WTC11 (cell line): ENCODE data around the gene NIN. TPM values are rescaled to one million over a fixed set of nuclear protein-coding genes. Genes with fewer than 3 reads are reported as not detected.

ENCODE experiments used
- ATAC-seq: fragments of 200-7000 bp; cut with Tn5 transposase; 2 replicates; pipeline ENCODE4 v1.10.0; 2021; ENCODE audit warnings: mild to moderate bottlenecking, moderate library complexity
- CTCF ChIA-PET: fragments of 300-600 bp; sonication (Branson Sonifier 250); formaldehyde crosslinking; loops from one replicate; lab custom pipeline; 2021; ENCODE audit warnings: antibody characterized with exemption; lab: Charles Lee
- POLR2A ChIA-PET: fragments of 350-600 bp; sonication (Branson Sonifier 250); formaldehyde crosslinking; loops from one replicate; lab custom pipeline; 2021; ENCODE audit warnings: antibody characterized with exemption; lab: Charles Lee
- DNase-seq: peaks from one replicate; pipeline ENCODE4 v3.0.0; 2021; ENCODE audit warnings: low spot score
- H3K27ac Mint-ChIP-seq: 2 replicates; pipeline ENCODE4 v1.8.0; 2021; ENCODE audit warnings: mixed read lengths
- H3K27me3 Mint-ChIP-seq: 2 replicates; pipeline ENCODE4 v1.8.0; 2021; ENCODE audit warnings: low read depth, mild to moderate bottlenecking, moderate library complexity, mixed read lengths
- H3K36me3 Mint-ChIP-seq: 2 replicates; pipeline ENCODE4 v1.8.0; 2021; ENCODE audit warnings: mixed read lengths
- H3K4me1 Mint-ChIP-seq: 2 replicates; pipeline ENCODE4 v1.8.0; 2022; ENCODE audit warnings: mixed read lengths
- H3K4me3 Mint-ChIP-seq: 2 replicates; pipeline ENCODE4 v1.8.0; 2021; ENCODE audit warnings: mild to moderate bottlenecking, moderate library complexity, mixed read lengths
- H3K9me3 Mint-ChIP-seq: 2 replicates; pipeline ENCODE4 v1.8.0; 2021; ENCODE audit warnings: mixed read lengths
- AFF4 ChIP-seq: sonication (generic); formaldehyde crosslinking; IDR thresholded peaks from 2 replicates; pipeline ENCODE4 v1.8.1; 2023; ENCODE audit warnings: mild to moderate bottlenecking, missing genetic modification reagents, borderline replicate concordance
- ARID4B ChIP-seq: sonication (generic); formaldehyde crosslinking; IDR thresholded peaks from 2 replicates; pipeline ENCODE4 v1.8.0; 2023; ENCODE audit warnings: missing genetic modification reagents, mild to moderate bottlenecking, borderline replicate concordance
- ATF1 ChIP-seq: sonication (generic); formaldehyde crosslinking; IDR thresholded peaks from 2 replicates; pipeline ENCODE4 v1.8.1; 2023; ENCODE audit warnings: mild to moderate bottlenecking, moderate library complexity, missing genetic modification reagents
- E2F1 ChIP-seq: sonication (generic); formaldehyde crosslinking; IDR thresholded peaks from 2 replicates; pipeline ENCODE4 v1.8.0; 2022; ENCODE audit warnings: mild to moderate bottlenecking, missing genetic modification reagents
- E2F4 ChIP-seq: sonication (generic); formaldehyde crosslinking; IDR thresholded peaks from 2 replicates; pipeline ENCODE4 v1.8.1; 2022; ENCODE audit warnings: low read depth, mild to moderate bottlenecking, moderate library complexity, missing genetic modification reagents, borderline replicate concordance
- ERG ChIP-seq: fragments of 250-450 bp; sonication (Bioruptor Pico); IDR thresholded peaks from 2 replicates; pipeline ENCODE4 v1.8.0; 2021; ENCODE audit warnings: mild to moderate bottlenecking
- GTF2I ChIP-seq: fragments of 250-450 bp; sonication (Bioruptor Pico); conservative IDR thresholded peaks from 2 replicates; pipeline ENCODE4 v1.4.0; 2021; ENCODE audit warnings: mild to moderate bottlenecking
- HMGA2 ChIP-seq: fragments of 250-450 bp; sonication (Bioruptor Pico); IDR thresholded peaks from 2 replicates; pipeline ENCODE4 v1.4.0; 2021; ENCODE audit warnings: mild to moderate bottlenecking, moderate library complexity
- HMGXB4 ChIP-seq: sonication (generic); formaldehyde crosslinking; IDR thresholded peaks from 2 replicates; pipeline ENCODE4 v1.8.1; 2023; ENCODE audit warnings: mild to moderate bottlenecking, moderate library complexity, missing genetic modification reagents
- IRF1 ChIP-seq: sonication (generic); formaldehyde crosslinking; IDR thresholded peaks from 2 replicates; pipeline ENCODE4 v1.8.0; 2023; ENCODE audit warnings: missing genetic modification reagents
- NFYB ChIP-seq: sonication (generic); formaldehyde crosslinking; conservative IDR thresholded peaks from 2 replicates; pipeline ENCODE4 v1.8.0; 2022; ENCODE audit warnings: low read depth, missing genetic modification reagents
- RELA ChIP-seq: sonication (generic); formaldehyde crosslinking; IDR thresholded peaks from 2 replicates; pipeline ENCODE4 v1.8.1; 2022; ENCODE audit warnings: missing genetic modification reagents, mild to moderate bottlenecking, borderline replicate concordance
- USF2 ChIP-seq: sonication (generic); formaldehyde crosslinking; IDR thresholded peaks from 2 replicates; pipeline ENCODE4 v1.8.1; 2023; ENCODE audit warnings: mild to moderate bottlenecking, missing genetic modification reagents, moderate library complexity
- ZBTB21 ChIP-seq: sonication (generic); formaldehyde crosslinking; IDR thresholded peaks from 2 replicates; pipeline ENCODE4 v1.8.1; 2023; ENCODE audit warnings: mild to moderate bottlenecking, missing genetic modification reagents, borderline replicate concordance
- ZNF219 ChIP-seq: sonication (generic); formaldehyde crosslinking; IDR thresholded peaks from 2 replicates; pipeline ENCODE4 v1.8.0; 2023; ENCODE audit warnings: missing genetic modification reagents, mild to moderate bottlenecking, borderline replicate concordance
- ZNF232 ChIP-seq: sonication (generic); formaldehyde crosslinking; IDR thresholded peaks from 2 replicates; pipeline ENCODE4 v1.8.0; 2022; ENCODE audit warnings: mild to moderate bottlenecking, missing genetic modification reagents
- total RNA-seq: library from RNA; stranded (reverse); gene quantifications from 3 replicates; pipeline ENCODE4 v1.2.3, GENCODE V29; 2021

Gene NIN
- total RNA-seq, 1 experiment from 2014 or later: 23.8 TPM

- Mint-ChIP-seq H3K27me3 (no peaks in the 10 kb centered on the region), H3K9me3 (no peaks in the 10 kb centered on the region), H3K36me3 (0 out of 2 replicates have a peak, but pooled peaks cover 5% of the 10 kb centered on the region), H3K4me1 (peaks cover 46% of the 10 kb centered on the region), H3K4me3 (no peak overlapping the region), H3K27ac (peak overlapping the region; percentile 79; the same call in 1 of the 2 replicates)
- DNase-seq (no peak), ATAC-seq (peak; percentile 73)
- ChIA-PET CTCF (interaction anchor here (0.6 to 4.1 kb wide), 8 partner anchors 9 to 498 kb away, joined by 3 to 27 read pairs (median 4); partner anchors contain the start of gene TRIM9), POLR2A (interaction anchor here (0.8 kb wide), 1 partner anchor 310 kb away, joined by 3 read pairs; the partner anchor contains the start of gene TRIM9)
- no peak for TF ChIP-seq ERG
- TF ChIP-seq HMGA2: no peak
- no peak for TF ChIP-seq ZBTB21 (CRISPR knock-in tag)
Measured at GRCh38 chr14:50785457-50786063, 45.4 kb downstream of the NIN start.

- Mint-ChIP-seq H3K27ac (no peak overlapping the region), H3K27me3 (no peaks in the 10 kb centered on the region), H3K9me3 (no peaks in the 10 kb centered on the region), H3K4me3 (no peak overlapping the region), H3K36me3 (no peaks in the 10 kb centered on the region), H3K4me1 (peaks cover 46% of the 10 kb centered on the region)
- DNase-seq (no peak), ATAC-seq (no peak)
- ChIA-PET CTCF (interaction anchor here (1.0 to 4.1 kb wide), 6 partner anchors 8 to 310 kb away, joined by 3 to 27 read pairs (median 12); partner anchors contain the start of gene TRIM9), POLR2A (no interaction called here)
- TF ChIP-seq ARID4B (CRISPR knock-in tag) (no peak), USF2 (CRISPR knock-in tag) (no peak), AFF4 (no peak), ZNF219 (CRISPR knock-in tag) (no peak), ZNF232 (CRISPR knock-in tag) (no peak), NFYB (CRISPR knock-in tag) (no peak), ATF1 (CRISPR knock-in tag) (no peak), RELA (CRISPR knock-in tag) (no peak), E2F1 (CRISPR knock-in tag) (no peak), E2F4 (no peak), IRF1 (no peak), GTF2I (CRISPR knock-in tag) (no peak), HMGXB4 (CRISPR knock-in tag) (no peak)
Measured at GRCh38 chr14:50784683-50785456, 46.1 kb downstream of the NIN start.
